Adrenal gland (tissue), 12 donors: ENCODE data around the gene NPTX2. TPM values are rescaled to one million over a fixed set of nuclear protein-coding genes. Genes with fewer than 3 reads are reported as not detected.
A peak's percentile ranks its signal among the peaks of the same experiment; 100 is the strongest.

Experiments
- DNase-seq, 7 donors: peaks; one replicate each; pipeline ENCODE4 v3.0.0-alpha.2; 2019 to 2020
- H3K27ac ChIP-seq, 5 donors: fragments of 200-600 bp; sonication (generic) in 4 of 5; 1 replicate in 3 of 5; 2 replicates in 2 of 5; pipeline versions ENCODE4 v1.5.1 to v1.8.0; 2016 to 2020; ENCODE audit warnings: mild to moderate bottlenecking in 1 of 5
- H3K27me3 ChIP-seq: fragments of 200-600 bp; 2 replicates; pipeline ENCODE4 v1.8.0; 2021
- H3K36me3 ChIP-seq, 2 donors: fragments of 200-600 bp; replicated peaks in 1 of 2; 1 replicate in 1 of 2; 2 replicates in 1 of 2; pipeline versions ENCODE4 v1.5.1 to v1.8.0; 2018 to 2022
- H3K4me1 ChIP-seq, 2 donors: fragments of 200-600 bp; replicated peaks in 1 of 2; 1 replicate in 1 of 2; 2 replicates in 1 of 2; pipeline versions ENCODE4 v1.5.1 to v1.8.0; 2018 to 2021
- H3K4me3 ChIP-seq, 4 donors: fragments of 200-600 bp; sonication (generic) in 3 of 4; one replicate each; pipeline ENCODE4 v1.5.1; 2016 to 2018
- H3K9me3 ChIP-seq, 3 donors: fragments of 200-600 bp; sonication (generic) in 1 of 3; replicated peaks in 1 of 3; 1 replicate in 2 of 3; 2 replicates in 1 of 3; pipeline versions ENCODE4 v1.5.1 to v1.8.0; 2016 to 2021
- CTCF ChIP-seq, 6 experiments: fragments of 450-650 bp in 4 of 6; fragments of 200-600 bp in 2 of 6; sonication (generic) in 1 of 6; IDR thresholded peaks; 1 replicate in 5 of 6; 2 replicates in 1 of 6; pipeline versions ENCODE4 v1.5.1 to v1.8.0; 2016 to 2021; ENCODE audit warnings: antibody characterized with exemption in 6 of 6, mild to moderate bottlenecking in 2 of 6, moderate library complexity in 1 of 6
- POLR2A ChIP-seq, 2 donors: fragments of 450-650 bp; IDR thresholded peaks; one replicate each; pipeline ENCODE4 v1.6.1; 2017; ENCODE audit warnings: antibody characterized with exemption in 2 of 2, mild to moderate bottlenecking in 2 of 2, moderate library complexity in 1 of 2
- WGBS, 4 donors: extraction: QIAGEN DNeasy Blood & Tissue Kit in 2 of 4; methylation state at CpG; one replicate each; pipeline versions ENCODE4 v1.1.5 to v1.1.7; 2013 to 2017; 5-methylcytosine and 5-hydroxymethylcytosine counted together
- intact Hi-C, 2 donors: fragments of 100-400 bp; cut with DNase I; formaldehyde crosslinking; loops; one replicate each; pipeline versions ENCODE4 v1.14.1 to v1.15.0; 2022 to 2023
- polyA plus RNA-seq, 3 donors: library from polyadenylated mRNA; stranded (reverse); fragments of 200-250 nt in 2 of 3; fragments of 350-450 nt in 1 of 3; fragmentation: Illumina TruSeq in 1 of 3; extraction: RNeasy Lipid Tissue Mini Kit (QIAGEN cat#74804) in 1 of 3; gene quantifications; one replicate each; pipeline ENCODE4 v1.2.3, GENCODE V29; 2013 to 2014
- total RNA-seq, 9 donors: library from RNA; depleted of rRNA in 4 of 9; stranded (reverse); fragments of >200 nt in 4 of 9; fragments of 120-200 nt in 1 of 9; fragmentation: NEBNext Ultra II Directional in 1 of 9; extraction: Animal tissue kit (Norgen Biotek cat#: 25700) in 1 of 9; gene quantifications; one replicate each; pipeline versions ENCODE4 v1.1.0 to v1.2.4, GENCODE V29; 2013 to 2023
- donor health status: healthy with polysubstance abuse.
- donor health status: Bipolar disorder and iron deficiency.
- donor health status: DM: yes; HTN: yes; CAD: no.
- donor health status: DM: no; HTN: no; CAD: no.
- donor health status: DM: no; HTN: no; CAD: no.
- donor health status: DM: yes; HTN: yes; CAD: no.

The NPTX2 gene
- total and polyA plus RNA-seq, 12 donors, result 11.6 to 81.1 (median 47.3) TPM

GRCh38 chr7:98640375-98640774 lies 23.3 kb downstream of the NPTX2 start:
- Histone ChIP-seq H3K9me3 (no peaks in the 10 kb centered on the region), H3K27me3 (no peaks in the 10 kb centered on the region), H3K27ac (no peak overlapping the region), H3K4me3 (no peak overlapping the region), H3K4me1 (no peaks in the 10 kb centered on the region), H3K36me3 (no peaks in the 10 kb centered on the region)
- 36 to 64% (median 54%) methylated on average over 6 to 9 of the region's 9 CpGs for WGBS, 4 donors
- intact Hi-C loops, result no loop called here
- TF ChIP-seq CTCF (IDR thresholded peaks at IDR 0.05) (no peak), POLR2A (IDR thresholded peaks at IDR 0.05) (no peak)
- DNase-seq, result peak in 1 of 7 donors; percentile 46

- DNase-seq, result no peak
- WGBS, 4 donors, result 48 to 70% (median 56%) methylated on average over 13 to 15 of the region's 15 CpGs
- H3K27me3 ChIP-seq, result no peaks in the 10 kb centered on the region
- no peaks in the 10 kb centered on the region for H3K9me3 ChIP-seq
- H3K4me3 ChIP-seq, result no peak overlapping the region
- TF ChIP-seq POLR2A (IDR thresholded peaks at IDR 0.05) (no peak), CTCF (IDR thresholded peaks at IDR 0.05) (no peak)
- H3K36me3 ChIP-seq, result no peaks in the 10 kb centered on the region
- H3K4me1 ChIP-seq, result no peaks in the 10 kb centered on the region
- H3K27ac ChIP-seq, result no peak overlapping the region
- intact Hi-C loops, result no loop called here
Measured at GRCh38 chr7:98641646-98642500, 24.8 kb downstream of the NPTX2 start.

- TF ChIP-seq POLR2A (IDR thresholded peaks at IDR 0.05), result no peak
- no peak for TF ChIP-seq CTCF (IDR thresholded peaks at IDR 0.05)
- WGBS, 4 donors, result 82 to 100% (median 86%) methylated on average over 3 of the region's 3 CpGs
- intact Hi-C loops, result no loop called here
- Histone ChIP-seq H3K36me3 (no peaks in the 10 kb centered on the region), H3K27me3 (no peaks in the 10 kb centered on the region), H3K4me3 (no peak overlapping the region), H3K4me1 (no peaks in the 10 kb centered on the region), H3K9me3 (no peaks in the 10 kb centered on the region), H3K27ac (no peak overlapping the region)
- no peak for DNase-seq
Measured at GRCh38 chr7:98643236-98643985, 26.3 kb downstream of the NPTX2 start.

DNA sequence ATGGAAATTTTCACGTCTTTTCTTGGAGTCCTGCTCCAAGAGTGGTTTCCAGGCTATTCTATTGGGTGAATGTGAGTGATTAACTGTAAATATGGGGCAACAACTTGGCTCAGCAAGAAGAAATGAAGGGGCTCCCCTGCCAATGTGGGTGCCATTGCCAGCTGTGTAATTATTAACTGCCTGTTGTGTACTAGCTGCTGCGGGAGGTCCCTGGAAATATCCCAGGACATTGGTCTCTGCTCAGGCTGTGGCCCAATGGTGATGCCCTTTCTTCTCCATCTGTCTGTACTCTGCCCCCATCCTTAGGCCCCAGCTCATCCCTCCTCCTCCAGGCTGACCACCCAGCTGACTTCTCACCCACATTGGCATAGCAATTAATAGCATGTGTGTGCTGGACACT lies 29.4 kb downstream of the NPTX2 start:
- no peak for TF ChIP-seq CTCF (IDR thresholded peaks at IDR 0.05)
- TF ChIP-seq POLR2A (IDR thresholded peaks at IDR 0.05), result no peak
- H3K27ac ChIP-seq, result no peak overlapping the region
- H3K4me3 ChIP-seq, result no peak overlapping the region
- H3K36me3 ChIP-seq, result no peaks in the 10 kb centered on the region
- intact Hi-C loops, result no loop called here
- H3K9me3 ChIP-seq, result no peaks in the 10 kb centered on the region
- WGBS, 4 donors, result 83 to 93% (median 89%) methylated on average over 1 to 2 of the region's 2 CpGs
- DNase-seq, result no peak
- H3K4me1 ChIP-seq, result no peaks in the 10 kb centered on the region
- no peaks in the 10 kb centered on the region for H3K27me3 ChIP-seq
